ENCODE results near the gene KAT5.
"Not testable (repeated sequence)": the region's sequence is repeated elsewhere in the genome, so short reads cannot be mapped to it uniquely, and the experiment has no call there.

KAT5 gene

GRCh38 chr11:65711785-65712632 is at the start of gene KAT5:
Gene KAT5 (plus strand): TSS chr11:65712252. CDS start chr11:65712268, 16 bp downstream.
- Histone ChIP-seq H3K9me3 (ENCODE audit: control insufficient read depth in 2 of 2, low read length in 2 of 2) (no peaks in the 10 kb centered on the region), H3K36me3 (ENCODE audit: control insufficient read depth in 2 of 2, insufficient read depth in 2 of 2, low read length in 2 of 2) (peaks cover 29 to 34% of the 10 kb centered on the region in 2 donors), H3K9ac (ENCODE audit: low read depth in 1 of 2, low read length in 2 of 2) (peak within 1 kb of the TSS; percentile 87 to 95), H3K4me3 (ENCODE audit: low read length in 2 of 2) (peak within 1 kb of the TSS; percentile 93 to 97), H3K27me3 (ENCODE audit: control insufficient read depth in 2 of 2, insufficient read depth in 2 of 2, low read length in 2 of 2) (no peaks in the 10 kb centered on the region), H3K4me1 (ENCODE audit: control insufficient read depth in 2 of 2, insufficient read depth in 2 of 2, low read length in 2 of 2) (peaks cover 7 to 11% of the 10 kb centered on the region in 2 donors), H3K27ac (ENCODE audit: low read depth in 2 of 2, low read length in 2 of 2) (peak within 1 kb of the TSS; percentile 99 to 100)

- peaks cover 29 to 30% of the 10 kb centered on the region in 2 donors for H3K36me3 ChIP-seq (ENCODE audit: control insufficient read depth in 2 of 2, insufficient read depth in 2 of 2, low read length in 2 of 2)
- H3K9me3 ChIP-seq (ENCODE audit: control insufficient read depth in 2 of 2, low read length in 2 of 2): no peaks in the 10 kb centered on the region
- peak within 1 kb of the TSS; percentile 95 to 99 for H3K9ac ChIP-seq (ENCODE audit: low read depth in 1 of 2, low read length in 2 of 2)
- peaks cover 14 to 17% of the 10 kb centered on the region in 2 donors for H3K4me1 ChIP-seq (ENCODE audit: control insufficient read depth in 2 of 2, insufficient read depth in 2 of 2, low read length in 2 of 2)
- H3K27ac ChIP-seq (ENCODE audit: low read depth in 2 of 2, low read length in 2 of 2): peak within 1 kb of the TSS; percentile 93 to 96
- H3K4me3 ChIP-seq (ENCODE audit: low read length in 2 of 2): peak within 1 kb of the TSS; percentile 86 to 95
- no peaks in the 10 kb centered on the region for H3K27me3 ChIP-seq (ENCODE audit: control insufficient read depth in 2 of 2, insufficient read depth in 2 of 2, low read length in 2 of 2)
Observed at GRCh38 chr11:65662799-65663638, 49.0 kb upstream of the KAT5 start, which contains the start of gene RELA. Gene RELA (minus strand): TSS chr11:65662916. CDS start chr11:65662832, 84 bp downstream.

GRCh38 chr11:65663639-65664200 is 48.3 kb upstream of the KAT5 start:
- Histone ChIP-seq H3K27me3 (ENCODE audit: control insufficient read depth in 2 of 2, insufficient read depth in 2 of 2, low read length in 2 of 2) (no peaks in the 10 kb centered on the region), H3K9me3 (ENCODE audit: control insufficient read depth in 2 of 2, low read length in 2 of 2) (no peaks in the 10 kb centered on the region), H3K4me1 (ENCODE audit: control insufficient read depth in 2 of 2, insufficient read depth in 2 of 2, low read length in 2 of 2) (peaks cover 14 to 17% of the 10 kb centered on the region in 2 donors), H3K9ac (ENCODE audit: low read depth in 1 of 2, low read length in 2 of 2) (peak overlapping the region; percentile 79 to 95), H3K4me3 (ENCODE audit: low read length in 2 of 2) (peak overlapping the region; percentile 86 to 95), H3K27ac (ENCODE audit: low read depth in 2 of 2, low read length in 2 of 2) (peak overlapping the region; percentile 93 to 96), H3K36me3 (ENCODE audit: control insufficient read depth in 2 of 2, insufficient read depth in 2 of 2, low read length in 2 of 2) (peaks cover 22 to 23% of the 10 kb centered on the region in 2 donors)

GRCh38 chr11:65672180-65672860 is 39.7 kb upstream of the KAT5 start:
- Histone ChIP-seq H3K9ac (ENCODE audit: low read depth in 1 of 2, low read length in 2 of 2) (no peak overlapping the region), H3K4me3 (ENCODE audit: low read length in 2 of 2) (no peak overlapping the region), H3K27me3 (ENCODE audit: control insufficient read depth in 2 of 2, insufficient read depth in 2 of 2, low read length in 2 of 2) (no peaks in the 10 kb centered on the region), H3K27ac (ENCODE audit: low read depth in 2 of 2, low read length in 2 of 2) (no peak overlapping the region), H3K4me1 (ENCODE audit: control insufficient read depth in 2 of 2, insufficient read depth in 2 of 2, low read length in 2 of 2) (no peaks in the 10 kb centered on the region), H3K36me3 (ENCODE audit: control insufficient read depth in 2 of 2, insufficient read depth in 2 of 2, low read length in 2 of 2) (no peaks in the 10 kb centered on the region), H3K9me3 (ENCODE audit: control insufficient read depth in 2 of 2, low read length in 2 of 2) (no peaks in the 10 kb centered on the region)

DNA sequence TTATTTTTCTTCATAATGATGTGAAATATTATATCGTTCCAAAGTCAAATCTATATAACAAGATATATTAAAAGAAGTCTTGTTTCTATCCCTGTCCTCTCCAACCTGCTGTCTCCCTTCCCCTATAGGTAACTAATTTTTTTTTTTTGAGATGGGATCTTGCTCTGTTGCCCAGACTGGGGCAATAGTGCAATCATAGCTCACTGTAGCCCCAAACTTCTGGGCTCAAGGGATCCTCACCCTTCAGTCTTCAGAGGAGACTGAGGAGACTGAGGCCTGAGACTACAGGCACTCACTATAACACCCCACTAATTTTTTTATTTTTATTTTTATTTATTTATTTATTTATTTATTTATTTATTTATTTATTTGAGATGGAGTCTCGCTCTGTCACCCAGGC is 39.1 kb upstream of the KAT5 start:
- no peak overlapping the region for H3K4me3 ChIP-seq (ENCODE audit: low read length in 2 of 2)
- no peaks in the 10 kb centered on the region for H3K4me1 ChIP-seq (ENCODE audit: control insufficient read depth in 2 of 2, insufficient read depth in 2 of 2, low read length in 2 of 2)
- no peak overlapping the region for H3K27ac ChIP-seq (ENCODE audit: low read depth in 2 of 2, low read length in 2 of 2)
- H3K9ac ChIP-seq (ENCODE audit: low read depth in 1 of 2, low read length in 2 of 2): no peak overlapping the region
- H3K9me3 ChIP-seq (ENCODE audit: control insufficient read depth in 2 of 2, low read length in 2 of 2): no peaks in the 10 kb centered on the region
- H3K27me3 ChIP-seq (ENCODE audit: control insufficient read depth in 2 of 2, insufficient read depth in 2 of 2, low read length in 2 of 2): no peaks in the 10 kb centered on the region
- no peaks in the 10 kb centered on the region for H3K36me3 ChIP-seq (ENCODE audit: control insufficient read depth in 2 of 2, insufficient read depth in 2 of 2, low read length in 2 of 2)

DNA sequence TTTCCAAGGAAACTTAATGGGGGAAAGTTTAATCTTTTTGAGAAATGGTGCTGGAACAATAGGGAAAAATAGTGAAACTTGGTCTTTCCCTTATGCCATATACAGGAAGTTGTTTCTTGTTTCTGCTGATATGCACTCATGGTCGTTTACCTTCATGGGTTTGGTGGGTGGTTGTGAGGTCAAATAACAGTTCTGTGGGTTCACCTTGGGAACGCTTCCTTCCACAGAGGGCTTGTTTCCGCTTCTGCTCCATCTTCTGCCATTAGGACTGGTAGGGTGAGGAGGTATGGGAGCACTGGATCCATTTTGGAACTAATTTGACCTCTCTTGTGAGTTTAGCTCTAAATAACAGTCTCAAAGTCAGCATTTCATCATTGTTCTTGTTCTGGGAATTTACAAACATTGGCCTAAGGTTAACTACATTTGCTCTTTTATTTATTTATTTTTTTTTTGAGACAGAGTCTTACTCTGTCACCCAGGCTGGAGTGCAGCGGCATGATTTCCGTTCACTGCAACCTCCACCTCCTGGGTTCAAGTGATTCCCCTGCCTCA is 31.8 kb upstream of the KAT5 start:
- Histone ChIP-seq H3K4me1 (ENCODE audit: control insufficient read depth in 2 of 2, insufficient read depth in 2 of 2, low read length in 2 of 2) (no peaks in the 10 kb centered on the region), H3K27me3 (ENCODE audit: control insufficient read depth in 2 of 2, insufficient read depth in 2 of 2, low read length in 2 of 2) (no peaks in the 10 kb centered on the region), H3K36me3 (ENCODE audit: control insufficient read depth in 2 of 2, insufficient read depth in 2 of 2, low read length in 2 of 2) (no peaks in the 10 kb centered on the region), H3K27ac (ENCODE audit: low read depth in 2 of 2, low read length in 2 of 2) (no peak overlapping the region), H3K9ac (ENCODE audit: low read depth in 1 of 2, low read length in 2 of 2) (no peak overlapping the region), H3K4me3 (ENCODE audit: low read length in 2 of 2) (no peak overlapping the region), H3K9me3 (ENCODE audit: control insufficient read depth in 2 of 2, low read length in 2 of 2) (no peaks in the 10 kb centered on the region)

DNA sequence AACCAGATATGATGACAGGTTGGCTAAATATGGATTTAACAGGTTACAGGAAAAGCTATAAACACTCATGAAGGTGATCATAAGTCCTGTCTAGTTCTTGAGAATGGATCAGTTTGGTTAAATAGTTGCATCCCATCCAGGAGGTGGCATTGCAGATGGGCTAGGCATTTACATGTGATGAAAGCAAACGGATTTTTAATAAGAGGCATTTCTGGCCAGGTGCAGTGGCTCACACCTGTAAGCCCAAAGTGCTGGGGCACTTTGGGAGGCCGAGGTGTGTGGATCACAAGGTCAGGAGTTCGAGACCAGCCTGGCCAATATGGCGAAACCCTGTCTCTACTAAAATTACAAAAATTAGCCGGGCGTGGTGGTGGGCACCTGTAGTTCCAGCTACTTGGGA is 28.6 kb upstream of the KAT5 start:
- not testable (repeated sequence) for H3K9me3 ChIP-seq (ENCODE audit: control insufficient read depth in 2 of 2, low read length in 2 of 2); H3K4me1 ChIP-seq (ENCODE audit: control insufficient read depth in 2 of 2, insufficient read depth in 2 of 2, low read length in 2 of 2); H3K36me3 ChIP-seq (ENCODE audit: control insufficient read depth in 2 of 2, insufficient read depth in 2 of 2, low read length in 2 of 2); H3K27me3 ChIP-seq (ENCODE audit: control insufficient read depth in 2 of 2, insufficient read depth in 2 of 2, low read length in 2 of 2); H3K4me3 ChIP-seq (ENCODE audit: low read length in 2 of 2); H3K27ac ChIP-seq (ENCODE audit: low read depth in 2 of 2, low read length in 2 of 2); H3K9ac ChIP-seq (ENCODE audit: low read depth in 1 of 2, low read length in 2 of 2)

DNA sequence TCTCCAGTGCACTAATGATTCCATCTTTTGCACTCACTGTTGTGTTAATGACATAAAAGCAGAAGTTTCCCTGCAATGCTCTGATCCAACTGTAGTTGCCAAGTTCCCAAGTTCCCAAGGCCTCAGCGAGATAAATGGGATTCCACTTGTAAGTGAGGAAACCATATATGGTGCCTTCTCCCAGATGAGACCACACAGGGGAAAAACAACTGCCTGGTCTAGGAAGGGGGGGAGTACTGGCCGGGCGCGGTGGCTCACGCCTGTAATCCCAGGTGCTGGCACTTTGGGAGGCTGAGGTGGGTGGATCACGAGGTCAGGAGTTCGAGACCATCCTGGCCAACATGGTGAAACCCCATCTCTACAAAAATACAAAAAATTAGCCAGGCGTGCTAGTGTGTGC is 26.1 kb upstream of the KAT5 start:
- Histone ChIP-seq H3K9me3 (ENCODE audit: control insufficient read depth in 2 of 2, low read length in 2 of 2) (no peaks in the 10 kb centered on the region), H3K27ac (ENCODE audit: low read depth in 2 of 2, low read length in 2 of 2) (no peak overlapping the region), H3K4me1 (ENCODE audit: control insufficient read depth in 2 of 2, insufficient read depth in 2 of 2, low read length in 2 of 2) (no peaks in the 10 kb centered on the region), H3K27me3 (ENCODE audit: control insufficient read depth in 2 of 2, insufficient read depth in 2 of 2, low read length in 2 of 2) (no peaks in the 10 kb centered on the region), H3K4me3 (ENCODE audit: low read length in 2 of 2) (no peak overlapping the region), H3K9ac (ENCODE audit: low read depth in 1 of 2, low read length in 2 of 2) (no peak overlapping the region), H3K36me3 (ENCODE audit: control insufficient read depth in 2 of 2, insufficient read depth in 2 of 2, low read length in 2 of 2) (no peaks in the 10 kb centered on the region)

- not testable (repeated sequence) for H3K9me3 ChIP-seq (ENCODE audit: control insufficient read depth in 2 of 2, low read length in 2 of 2); H3K27me3 ChIP-seq (ENCODE audit: control insufficient read depth in 2 of 2, insufficient read depth in 2 of 2, low read length in 2 of 2); H3K4me3 ChIP-seq (ENCODE audit: low read length in 2 of 2); H3K36me3 ChIP-seq (ENCODE audit: control insufficient read depth in 2 of 2, insufficient read depth in 2 of 2, low read length in 2 of 2); H3K27ac ChIP-seq (ENCODE audit: low read depth in 2 of 2, low read length in 2 of 2); H3K9ac ChIP-seq (ENCODE audit: low read depth in 1 of 2, low read length in 2 of 2); H3K4me1 ChIP-seq (ENCODE audit: control insufficient read depth in 2 of 2, insufficient read depth in 2 of 2, low read length in 2 of 2)
Observed at GRCh38 chr11:65691847-65692246, 20.2 kb upstream of the KAT5 start.
